ENCODE data around the gene CXorf38.
A peak's percentile ranks its signal among the peaks of the same experiment; 100 is the strongest.

Gene CXorf38

GRCh38 chrX:40644821-40645358 lies 2.5 kb downstream of the CXorf38 start:
- Histone ChIP-seq H3K9ac (peak overlapping the region; percentile 37; the same call in 1 of the 2 replicates), H3K4me2 (peak overlapping the region; percentile 95), H3K36me3 (ENCODE audit: insufficient read depth) (no peaks in the 10 kb centered on the region), H3K79me2 (ENCODE audit: insufficient read depth, low read depth) (peaks cover 42% of the 10 kb centered on the region), H3K4me1 (ENCODE audit: low read depth, poor library complexity, severe bottlenecking) (peaks cover 20% of the 10 kb centered on the region), H3K27ac (peak overlapping the region; percentile 53; the same call in 1 of the 2 replicates), H2AFZ (ENCODE audit: low read depth) (no peak overlapping the region), H3K4me3 (IDR thresholded peaks at IDR 0.05; ENCODE audit: insufficient read depth, low read depth, low read length) (no peak overlapping the region), H4K20me1 (ENCODE audit: insufficient read depth) (no peaks in the 10 kb centered on the region), H3K27me3 (ENCODE audit: insufficient read depth, low read depth) (no peaks in the 10 kb centered on the region)
- TF ChIP-seq, protein P1, sequence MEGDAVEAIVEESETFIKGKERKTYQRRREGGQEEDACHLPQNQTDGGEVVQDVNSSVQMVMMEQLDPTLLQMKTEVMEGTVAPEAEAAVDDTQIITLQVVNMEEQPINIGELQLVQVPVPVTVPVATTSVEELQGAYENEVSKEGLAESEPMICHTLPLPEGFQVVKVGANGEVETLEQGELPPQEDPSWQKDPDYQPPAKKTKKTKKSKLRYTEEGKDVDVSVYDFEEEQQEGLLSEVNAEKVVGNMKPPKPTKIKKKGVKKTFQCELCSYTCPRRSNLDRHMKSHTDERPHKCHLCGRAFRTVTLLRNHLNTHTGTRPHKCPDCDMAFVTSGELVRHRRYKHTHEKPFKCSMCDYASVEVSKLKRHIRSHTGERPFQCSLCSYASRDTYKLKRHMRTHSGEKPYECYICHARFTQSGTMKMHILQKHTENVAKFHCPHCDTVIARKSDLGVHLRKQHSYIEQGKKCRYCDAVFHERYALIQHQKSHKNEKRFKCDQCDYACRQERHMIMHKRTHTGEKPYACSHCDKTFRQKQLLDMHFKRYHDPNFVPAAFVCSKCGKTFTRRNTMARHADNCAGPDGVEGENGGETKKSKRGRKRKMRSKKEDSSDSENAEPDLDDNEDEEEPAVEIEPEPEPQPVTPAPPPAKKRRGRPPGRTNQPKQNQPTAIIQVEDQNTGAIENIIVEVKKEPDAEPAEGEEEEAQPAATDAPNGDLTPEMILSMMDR (conservative IDR thresholded peaks at IDR 0.05; ENCODE audit: low read depth, low read length) = no peak

DNA sequence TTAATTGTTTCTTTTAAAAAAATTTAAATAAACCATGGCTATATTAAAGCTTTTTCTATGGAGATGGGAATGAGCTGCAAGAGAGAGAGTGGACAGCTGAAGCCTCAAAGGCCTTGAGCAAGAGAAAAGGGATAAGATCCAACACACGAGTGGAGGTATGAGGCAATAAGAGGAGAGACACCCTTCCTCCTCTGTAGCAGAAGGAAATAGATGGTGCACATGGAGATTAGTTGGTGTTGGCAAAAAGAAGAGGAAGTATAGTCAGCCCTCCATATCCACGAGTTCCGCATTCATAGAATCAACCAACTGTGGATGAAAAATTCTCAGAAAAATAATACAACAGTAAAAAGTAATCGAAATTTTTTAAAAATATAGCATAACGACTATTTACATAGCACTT lies 3.2 kb downstream of the CXorf38 start:
- Histone ChIP-seq H3K27me3 (ENCODE audit: insufficient read depth, low read depth) (no peaks in the 10 kb centered on the region), H3K36me3 (ENCODE audit: insufficient read depth) (no peaks in the 10 kb centered on the region), H4K20me1 (ENCODE audit: insufficient read depth) (no peaks in the 10 kb centered on the region), H3K4me2 (peak overlapping the region; percentile 95), H3K4me1 (ENCODE audit: low read depth, poor library complexity, severe bottlenecking) (peaks cover 20% of the 10 kb centered on the region), H3K4me3 (IDR thresholded peaks at IDR 0.05; ENCODE audit: insufficient read depth, low read depth, low read length) (no peak overlapping the region), H3K9ac (peak overlapping the region; percentile 37; the same call in 1 of the 2 replicates), H2AFZ (ENCODE audit: low read depth) (no peak overlapping the region), H3K27ac (peak overlapping the region; percentile 53; the same call in 1 of the 2 replicates), H3K79me2 (ENCODE audit: insufficient read depth, low read depth) (peaks cover 42% of the 10 kb centered on the region)
- TF ChIP-seq, protein P1 (conservative IDR thresholded peaks at IDR 0.05; ENCODE audit: low read depth, low read length) = no peak

DNA sequence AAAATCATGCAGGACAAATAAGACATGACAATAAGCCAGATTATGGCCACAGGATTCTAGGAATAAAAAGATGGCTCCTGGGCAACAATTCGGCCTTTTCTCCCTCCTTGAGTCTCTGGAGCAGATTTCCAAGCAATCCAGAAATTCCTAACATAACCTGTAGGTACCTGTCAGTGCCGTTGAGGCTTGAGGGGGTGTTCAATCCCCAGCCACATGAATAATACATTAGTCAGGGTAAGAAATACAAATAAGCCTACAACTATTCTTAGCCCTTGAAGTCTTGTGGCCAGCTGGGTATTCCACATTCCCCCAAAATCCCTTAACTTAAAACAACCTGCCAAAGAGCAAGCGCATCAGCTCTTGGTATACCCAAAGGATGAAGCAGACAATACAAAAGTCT lies 9.7 kb downstream of the CXorf38 start:
- Histone ChIP-seq H3K4me3 (IDR thresholded peaks at IDR 0.05; ENCODE audit: insufficient read depth, low read depth, low read length) (no peak overlapping the region), H3K4me2 (no peak overlapping the region), H4K20me1 (ENCODE audit: insufficient read depth) (no peaks in the 10 kb centered on the region), H3K4me1 (ENCODE audit: low read depth, poor library complexity, severe bottlenecking) (peaks cover 4% of the 10 kb centered on the region), H2AFZ (ENCODE audit: low read depth) (no peak overlapping the region), H3K79me2 (ENCODE audit: insufficient read depth, low read depth) (peaks cover 5% of the 10 kb centered on the region; the same call in 1 of the 2 replicates), H3K36me3 (ENCODE audit: insufficient read depth) (peaks cover 8% of the 10 kb centered on the region; the same call in 1 of the 2 replicates), H3K9ac (no peak overlapping the region), H3K27me3 (ENCODE audit: insufficient read depth, low read depth) (no peaks in the 10 kb centered on the region), H3K27ac (no peak overlapping the region)
- TF ChIP-seq, protein P1 (conservative IDR thresholded peaks at IDR 0.05; ENCODE audit: low read depth, low read length) = no peak

DNA sequence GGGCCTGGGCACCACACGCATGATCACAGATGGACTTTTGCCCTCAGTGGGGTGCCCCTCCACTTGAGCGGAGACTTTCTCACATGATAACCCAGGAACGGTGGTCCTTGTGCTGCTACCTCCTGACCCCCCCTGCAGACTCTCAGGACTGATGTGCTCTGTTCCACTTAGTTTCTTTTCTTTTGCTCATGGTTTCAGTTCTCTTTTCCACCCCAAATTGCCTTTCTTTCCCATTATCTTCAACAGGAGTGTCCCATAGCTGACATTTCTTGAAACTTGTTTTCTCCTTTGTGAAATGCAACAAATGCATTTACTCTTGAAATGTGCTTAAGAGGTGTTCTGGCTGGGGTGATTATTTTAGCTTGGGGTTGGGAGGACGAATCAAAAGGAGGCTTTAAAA lies 15.2 kb downstream of the CXorf38 start:
- Histone ChIP-seq H4K20me1 (ENCODE audit: insufficient read depth) (no peaks in the 10 kb centered on the region), H3K4me3 (IDR thresholded peaks at IDR 0.05; ENCODE audit: insufficient read depth, low read depth, low read length) (no peak overlapping the region), H3K36me3 (ENCODE audit: insufficient read depth) (no peaks in the 10 kb centered on the region), H2AFZ (ENCODE audit: low read depth) (no peak overlapping the region), H3K4me1 (ENCODE audit: low read depth, poor library complexity, severe bottlenecking) (peaks cover 4% of the 10 kb centered on the region), H3K79me2 (ENCODE audit: insufficient read depth, low read depth) (no peaks in the 10 kb centered on the region), H3K4me2 (no peak overlapping the region), H3K9ac (no peak overlapping the region), H3K27ac (no peak overlapping the region), H3K27me3 (ENCODE audit: insufficient read depth, low read depth) (no peaks in the 10 kb centered on the region)
- TF ChIP-seq, protein P1 (conservative IDR thresholded peaks at IDR 0.05; ENCODE audit: low read depth, low read length) = no peak
